Activated CD8-positive, alpha-beta memory T cell treated with anti-CD3 and anti-CD28 coated beads, Interleukin-2, amount 50 U/mL, for 4 hours (primary cell): ENCODE measurements around the gene CAPN12.
"Not testable (repeated sequence)": the region's sequence is repeated elsewhere in the genome, so short reads cannot be mapped to it uniquely, and the experiment has no call there.

Experiments used
- DNase-seq: peaks from one replicate; pipeline ENCODE4 v3.0.0-alpha.2; 2020

The CAPN12 gene

GRCh38 chr19:38744298-38744681 is at the start of gene CAPN12:
TSS of gene CAPN12 (minus strand) at chr19:38744474. CDS start at chr19:38744165, 309 bp downstream.
- DNase-seq = no peak

GRCh38 chr19:38793671-38794070 is 49.4 kb upstream of the CAPN12 start:
- DNase-seq = no peak

GRCh38 chr19:38793177-38793576 is 48.9 kb upstream of the CAPN12 start:
- DNase-seq = no peak

GRCh38 chr19:38792250-38793111 is 48.2 kb upstream of the CAPN12 start:
- peak; percentile 42 for DNase-seq

- not testable (repeated sequence) for DNase-seq
These were observed 47.3 kb upstream of the CAPN12 start for GRCh38 chr19:38791451-38792064.

GRCh38 chr19:38790507-38791403 is 46.5 kb upstream of the CAPN12 start:
- not testable (repeated sequence) for DNase-seq

GRCh38 chr19:38788478-38789243 is 44.4 kb upstream of the CAPN12 start, which contains the start of gene LGALS7B:
TSS of gene LGALS7B (plus strand) at chr19:38789200. CDS start at chr19:38789227, 27 bp downstream.
- DNase-seq = no peak

GRCh38 chr19:38786572-38787265 is 42.4 kb upstream of the CAPN12 start:
- DNase-seq = no peak

GRCh38 chr19:38786061-38786460 is 41.8 kb upstream of the CAPN12 start:
- DNase-seq = not testable (repeated sequence)

GRCh38 chr19:38785187-38785699 is 41.0 kb upstream of the CAPN12 start:
- DNase-seq = no peak

- DNase-seq = no peak
These were observed 40.0 kb upstream of the CAPN12 start for GRCh38 chr19:38784224-38784623.

- not testable (repeated sequence) for DNase-seq
These were observed 37.9 kb upstream of the CAPN12 start for GRCh38 chr19:38782212-38782611.

- DNase-seq = no peak
These were observed 36.8 kb upstream of the CAPN12 start for GRCh38 chr19:38781058-38781457.

- DNase-seq = no peak
These were observed 36.2 kb upstream of the CAPN12 start for GRCh38 chr19:38780443-38780842.

GRCh38 chr19:38778733-38779132 is 34.5 kb upstream of the CAPN12 start:
- DNase-seq = no peak

GRCh38 chr19:38774181-38774950 is 30.1 kb upstream of the CAPN12 start:
- no peak for DNase-seq

- DNase-seq = no peak
These were observed 29.3 kb upstream of the CAPN12 start, which contains the start of gene LGALS7 for GRCh38 chr19:38773469-38774177. TSS of gene LGALS7 (minus strand) at chr19:38773517. CDS start at chr19:38773492, 25 bp downstream.

GRCh38 chr19:38771569-38771968 is 27.3 kb upstream of the CAPN12 start:
- not testable (repeated sequence) for DNase-seq

GRCh38 chr19:38770949-38771275 is 26.6 kb upstream of the CAPN12 start:
- not testable (repeated sequence) for DNase-seq
